Caco-2 (cell line): ENCODE measurements around the gene MRPL48. TPM values are rescaled to one million over a fixed set of nuclear protein-coding genes. Genes with fewer than 3 reads are reported as not detected.

ENCODE experiments used
- BruUV-seq: library from RNA; stranded (reverse); fragments of 400-500 nt; replicated peaks from 2 replicates; lab custom pipeline; 2021; lab: Mats Ljungman, UMichigan
- CTCF ChIA-PET: fragments of 300-600 bp; sonication (Branson Sonifier 250); formaldehyde crosslinking; loops from one replicate; lab custom pipeline; 2022; ENCODE audit warnings: antibody characterized with exemption; lab: Charles Lee
- POLR2A ChIA-PET: fragments of 300-600 bp; sonication (Branson Sonifier 250); formaldehyde crosslinking; loops from one replicate; lab custom pipeline; 2022; ENCODE audit warnings: antibody characterized with exemption; lab: Charles Lee
- DNase-seq, 2 experiments: peaks; one replicate each; pipeline versions ENCODE4 v3.0.0 to v3.0.0-alpha.2; 2020 to 2022
- H3K27me3 ChIP-seq: replicated peaks from 2 replicates; pipeline ENCODE4 v1.6.0; 2011; ENCODE audit warnings: low read length; ENCODE audit not compliant: control insufficient read depth, insufficient read depth
- H3K36me3 ChIP-seq: 2 replicates; pipeline ENCODE4 v1.5.1; 2011; ENCODE audit warnings: low read length; ENCODE audit not compliant: control insufficient read depth, insufficient read depth
- H3K4me1 ChIP-seq: fragments of 250-450 bp; sonication (Bioruptor Pico); 2 replicates; pipeline ENCODE4 v1.5.1; 2020; ENCODE audit warnings: mild to moderate bottlenecking
- H3K4me3 ChIP-seq: 2 replicates; pipeline ENCODE4 v1.5.1; 2011; ENCODE audit warnings: low read depth, mild to moderate bottlenecking, control low read depth, low read length
- H3K9me3 ChIP-seq: fragments of 250-450 bp; sonication (Bioruptor Pico); 2 replicates; pipeline ENCODE4 v1.5.1; 2020; ENCODE audit warnings: mild to moderate bottlenecking, moderate library complexity
- H3K27ac Mint-ChIP-seq: one replicate; pipeline ENCODE4 v1.8.0; 2022; ENCODE audit warnings: mixed read lengths; ENCODE audit not compliant: unreplicated experiment
- H3K27me3 Mint-ChIP-seq: one replicate; pipeline ENCODE4 v1.8.0; 2022; ENCODE audit warnings: mixed read lengths; ENCODE audit not compliant: insufficient read depth, unreplicated experiment
- H3K36me3 Mint-ChIP-seq: one replicate; pipeline ENCODE4 v1.8.0; 2022; ENCODE audit warnings: mild to moderate bottlenecking, mixed read lengths; ENCODE audit not compliant: insufficient read depth, unreplicated experiment
- H3K4me1 Mint-ChIP-seq: one replicate; pipeline ENCODE4 v1.8.0; 2022; ENCODE audit warnings: low read depth, mixed read lengths; ENCODE audit not compliant: unreplicated experiment
- H3K4me3 Mint-ChIP-seq: one replicate; pipeline ENCODE4 v1.8.0; 2022; ENCODE audit warnings: mild to moderate bottlenecking, moderate library complexity, mixed read lengths; ENCODE audit not compliant: unreplicated experiment
- H3K9me3 Mint-ChIP-seq: one replicate; pipeline ENCODE4 v1.8.0; 2022; ENCODE audit warnings: mixed read lengths; ENCODE audit not compliant: unreplicated experiment
- intact Hi-C: fragments of 100-400 bp; cut with micrococcal nuclease; formaldehyde crosslinking; loops from one replicate; pipeline ENCODE4 v1.10.0; 2022; ENCODE audit not compliant: unreplicated experiment
- total RNA-seq: library from RNA; stranded (reverse); gene quantifications from 2 replicates; pipeline ENCODE4 v1.2.3, GENCODE V29; 2022
- TF ChIP-seq, protein P1 (sequence below), 2 experiments: fragments of 200-600 bp in 1 of 2; IDR thresholded peaks; 1 replicate in 1 of 2; 2 replicates in 1 of 2; pipeline versions ENCODE4 v1.5.1 to v1.8.0; 2011 to 2022; ENCODE audit warnings: antibody characterized with exemption in 1 of 2, control low read depth in 1 of 2, inconsistent platforms in 1 of 2, low read depth in 1 of 2, low read length in 1 of 2, mild to moderate bottlenecking in 1 of 2, moderate library complexity in 1 of 2; ENCODE audit not compliant: insufficient read depth in 1 of 2, severe bottlenecking in 1 of 2, unreplicated experiment in 1 of 2

MRPL48 gene
- total RNA-seq, 1 experiment from 2014 or later: 113 TPM

GRCh38 chr11:73759610-73760134 is 28.0 kb upstream of the MRPL48 start:
- Mint-ChIP-seq H3K4me3 (peak overlapping the region; percentile 91), H3K27me3 (no peaks in the 10 kb centered on the region), H3K4me1 (peaks cover 21% of the 10 kb centered on the region), H3K36me3 (peaks cover 23% of the 10 kb centered on the region), H3K27ac (peak overlapping the region; percentile 82), H3K9me3 (no peaks in the 10 kb centered on the region)
- Histone ChIP-seq H3K4me1 (peaks cover 28% of the 10 kb centered on the region), H3K9me3 (no peaks in the 10 kb centered on the region), H3K36me3 (no peaks in the 10 kb centered on the region), H3K27me3 (no peaks in the 10 kb centered on the region), H3K4me3 (peak overlapping the region; percentile 92)
- BruUV-seq: no TSS peak
- intact Hi-C loops: no loop called here
- ChIA-PET CTCF (interaction anchor here (2.3 kb wide), 1 partner anchor 20 kb away, joined by 39 read pairs; no protein-coding TSS in a partner anchor), POLR2A (interaction anchor here (1.2 to 2.4 kb wide), 3 partner anchors 25 to 46 kb away, joined by 3 to 38 read pairs (median 27); partner anchors contain the start of gene MRPL48)
- DNase-seq: no peak
- TF ChIP-seq, protein P1, sequence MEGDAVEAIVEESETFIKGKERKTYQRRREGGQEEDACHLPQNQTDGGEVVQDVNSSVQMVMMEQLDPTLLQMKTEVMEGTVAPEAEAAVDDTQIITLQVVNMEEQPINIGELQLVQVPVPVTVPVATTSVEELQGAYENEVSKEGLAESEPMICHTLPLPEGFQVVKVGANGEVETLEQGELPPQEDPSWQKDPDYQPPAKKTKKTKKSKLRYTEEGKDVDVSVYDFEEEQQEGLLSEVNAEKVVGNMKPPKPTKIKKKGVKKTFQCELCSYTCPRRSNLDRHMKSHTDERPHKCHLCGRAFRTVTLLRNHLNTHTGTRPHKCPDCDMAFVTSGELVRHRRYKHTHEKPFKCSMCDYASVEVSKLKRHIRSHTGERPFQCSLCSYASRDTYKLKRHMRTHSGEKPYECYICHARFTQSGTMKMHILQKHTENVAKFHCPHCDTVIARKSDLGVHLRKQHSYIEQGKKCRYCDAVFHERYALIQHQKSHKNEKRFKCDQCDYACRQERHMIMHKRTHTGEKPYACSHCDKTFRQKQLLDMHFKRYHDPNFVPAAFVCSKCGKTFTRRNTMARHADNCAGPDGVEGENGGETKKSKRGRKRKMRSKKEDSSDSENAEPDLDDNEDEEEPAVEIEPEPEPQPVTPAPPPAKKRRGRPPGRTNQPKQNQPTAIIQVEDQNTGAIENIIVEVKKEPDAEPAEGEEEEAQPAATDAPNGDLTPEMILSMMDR (IDR thresholded peaks at IDR 0.05; ENCODE audit: insufficient read depth in 1 of 2, low read depth in 1 of 2, low read length in 1 of 2, severe bottlenecking in 1 of 2, unreplicated experiment in 1 of 2): peak; percentile 12 to 17

- intact Hi-C loops: no loop called here
- no TSS peak for BruUV-seq
- Mint-ChIP-seq H3K4me1 (peaks cover 21% of the 10 kb centered on the region), H3K4me3 (peak overlapping the region; percentile 91), H3K27me3 (no peaks in the 10 kb centered on the region), H3K27ac (peak overlapping the region; percentile 82), H3K36me3 (peaks cover 23% of the 10 kb centered on the region), H3K9me3 (no peaks in the 10 kb centered on the region)
- peak; percentile 56 to 60 for DNase-seq
- TF ChIP-seq, protein P1 (IDR thresholded peaks at IDR 0.05; ENCODE audit: insufficient read depth in 1 of 2, low read depth in 1 of 2, low read length in 1 of 2, severe bottlenecking in 1 of 2, unreplicated experiment in 1 of 2): peak in 1 of 2 experiments; percentile 4
- Histone ChIP-seq H3K27me3 (no peaks in the 10 kb centered on the region), H3K4me1 (peaks cover 28% of the 10 kb centered on the region), H3K9me3 (no peaks in the 10 kb centered on the region), H3K36me3 (no peaks in the 10 kb centered on the region), H3K4me3 (peak overlapping the region; percentile 92)
- ChIA-PET POLR2A (interaction anchor here (1.2 to 4.2 kb wide), 6 partner anchors 19 to 162 kb away, joined by 3 to 92 read pairs (median 16); partner anchors contain the start of genes FAM168A and MRPL48), CTCF (interaction anchor here (1.1 to 2.3 kb wide), 5 partner anchors 19 to 171 kb away, joined by 3 to 39 read pairs (median 13); no protein-coding TSS in a partner anchor)
Measured at GRCh38 chr11:73760135-73760678, 27.5 kb upstream of the MRPL48 start.

- intact Hi-C loops: loop anchor here (1.0 kb wide), 5 partner anchors 18 to 170 kb away; partner anchors contain the start of genes COA4 and PAAF1
- peaks cover 21% of the 10 kb centered on the region for H3K4me1 Mint-ChIP-seq
- peaks cover 28% of the 10 kb centered on the region for H3K4me1 ChIP-seq
- no peaks in the 10 kb centered on the region for H3K36me3 ChIP-seq
- TF ChIP-seq, protein P1 (IDR thresholded peaks at IDR 0.05; ENCODE audit: insufficient read depth in 1 of 2, low read depth in 1 of 2, low read length in 1 of 2, severe bottlenecking in 1 of 2, unreplicated experiment in 1 of 2): peak; percentile 51 to 63
- DNase-seq: peak; percentile 100
- peak within 1 kb of the TSS; percentile 91 for H3K4me3 Mint-ChIP-seq
- ChIA-PET POLR2A (interaction anchor here (0.5 to 4.2 kb wide), 13 partner anchors 15 to 454 kb away, joined by 3 to 92 read pairs (median 4); partner anchors contain the start of genes COA4, FAM168A and MRPL48), CTCF (interaction anchor here (0.5 to 2.3 kb wide), 11 partner anchors 19 to 1033 kb away, joined by 3 to 39 read pairs (median 4); partner anchors contain the start of gene FAM168A)
- H3K36me3 Mint-ChIP-seq: peaks cover 23% of the 10 kb centered on the region
- H3K27me3 Mint-ChIP-seq: no peaks in the 10 kb centered on the region
- H3K9me3 Mint-ChIP-seq: no peaks in the 10 kb centered on the region
- H3K27me3 ChIP-seq: no peaks in the 10 kb centered on the region
- H3K4me3 ChIP-seq: peak within 1 kb of the TSS; percentile 92
- H3K27ac Mint-ChIP-seq: peak within 1 kb of the TSS; percentile 82
- no peaks in the 10 kb centered on the region for H3K9me3 ChIP-seq
- BruUV-seq: TSS peak; percentile 21
Measured at GRCh38 chr11:73760679-73761402, 26.8 kb upstream of the MRPL48 start, which contains the start of gene RAB6A. Gene RAB6A, minus strand, starts transcription at chr11:73761074. Its CDS starts 439 bp downstream, at chr11:73760635.
